ENCODE data around the gene F10.
"Not testable (repeated sequence)": the region's sequence is repeated elsewhere in the genome, so short reads cannot be mapped to it uniquely, and the experiment has no call there.

- TF ChIP-seq, protein P1, sequence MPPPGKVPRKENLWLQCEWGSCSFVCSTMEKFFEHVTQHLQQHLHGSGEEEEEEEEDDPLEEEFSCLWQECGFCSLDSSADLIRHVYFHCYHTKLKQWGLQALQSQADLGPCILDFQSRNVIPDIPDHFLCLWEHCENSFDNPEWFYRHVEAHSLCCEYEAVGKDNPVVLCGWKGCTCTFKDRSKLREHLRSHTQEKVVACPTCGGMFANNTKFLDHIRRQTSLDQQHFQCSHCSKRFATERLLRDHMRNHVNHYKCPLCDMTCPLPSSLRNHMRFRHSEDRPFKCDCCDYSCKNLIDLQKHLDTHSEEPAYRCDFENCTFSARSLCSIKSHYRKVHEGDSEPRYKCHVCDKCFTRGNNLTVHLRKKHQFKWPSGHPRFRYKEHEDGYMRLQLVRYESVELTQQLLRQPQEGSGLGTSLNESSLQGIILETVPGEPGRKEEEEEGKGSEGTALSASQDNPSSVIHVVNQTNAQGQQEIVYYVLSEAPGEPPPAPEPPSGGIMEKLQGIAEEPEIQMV (tag; conservative IDR thresholded peaks at IDR 0.05; ENCODE audit: low read depth), result not testable (repeated sequence)
- not testable (repeated sequence) for TF ChIP-seq TAF1 (IDR thresholded peaks at IDR 0.05; ENCODE audit: control insufficient read depth, extremely low read depth, insufficient read depth, low read length, severe bottlenecking); ZNF644 (tag; IDR thresholded peaks at IDR 0.05; ENCODE audit: low read depth); RAD21 (CRISPR knock-in tag; conservative IDR thresholded peaks at IDR 0.05 in 1 of 2, IDR thresholded peaks at IDR 0.05 in 1 of 2); POLR2A (conservative IDR thresholded peaks at IDR 0.05); ZNF174 (CRISPR knock-in tag; IDR thresholded peaks at IDR 0.05); FOXP1 (CRISPR knock-in tag; IDR thresholded peaks at IDR 0.05); USF2 (CRISPR knock-in tag; IDR thresholded peaks at IDR 0.05); TBP (optimal IDR thresholded peaks at IDR 0.05; ENCODE audit: low read depth, low read length); RBM34 (IDR thresholded peaks at IDR 0.05; ENCODE audit: borderline replicate concordance, insufficient read depth, low read length); SREBF2 (CRISPR knock-in tag; IDR thresholded peaks at IDR 0.05); UBTF (IDR thresholded peaks at IDR 0.05; ENCODE audit: borderline replicate concordance in 1 of 2, low read depth in 2 of 2, low read length in 2 of 2)
- TF ChIP-seq, protein P2, sequence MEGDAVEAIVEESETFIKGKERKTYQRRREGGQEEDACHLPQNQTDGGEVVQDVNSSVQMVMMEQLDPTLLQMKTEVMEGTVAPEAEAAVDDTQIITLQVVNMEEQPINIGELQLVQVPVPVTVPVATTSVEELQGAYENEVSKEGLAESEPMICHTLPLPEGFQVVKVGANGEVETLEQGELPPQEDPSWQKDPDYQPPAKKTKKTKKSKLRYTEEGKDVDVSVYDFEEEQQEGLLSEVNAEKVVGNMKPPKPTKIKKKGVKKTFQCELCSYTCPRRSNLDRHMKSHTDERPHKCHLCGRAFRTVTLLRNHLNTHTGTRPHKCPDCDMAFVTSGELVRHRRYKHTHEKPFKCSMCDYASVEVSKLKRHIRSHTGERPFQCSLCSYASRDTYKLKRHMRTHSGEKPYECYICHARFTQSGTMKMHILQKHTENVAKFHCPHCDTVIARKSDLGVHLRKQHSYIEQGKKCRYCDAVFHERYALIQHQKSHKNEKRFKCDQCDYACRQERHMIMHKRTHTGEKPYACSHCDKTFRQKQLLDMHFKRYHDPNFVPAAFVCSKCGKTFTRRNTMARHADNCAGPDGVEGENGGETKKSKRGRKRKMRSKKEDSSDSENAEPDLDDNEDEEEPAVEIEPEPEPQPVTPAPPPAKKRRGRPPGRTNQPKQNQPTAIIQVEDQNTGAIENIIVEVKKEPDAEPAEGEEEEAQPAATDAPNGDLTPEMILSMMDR (IDR thresholded peaks at IDR 0.05 in 2 of 3, conservative IDR thresholded peaks at IDR 0.05 in 1 of 3; ENCODE audit: insufficient read depth in 2 of 3, low read depth in 1 of 3, low read length in 3 of 3), result not testable (repeated sequence)
Observed at GRCh38 chr13:113102302-113102701, 20.3 kb upstream of the F10 start.

Data from K562 (cell line).